H9 (cell line): Measurements from ENCODE around the gene PIGW. TPM values are rescaled to one million over a fixed set of nuclear protein-coding genes. Genes with fewer than 3 reads are reported as not detected.

ENCODE experiments used
- DNase-seq: peaks from one replicate; pipeline ENCODE4 v3.0.0-alpha.2; 2017
- H2AFZ ChIP-seq: one replicate; pipeline ENCODE4 v1.6.1; 2013; ENCODE audit warnings: mild to moderate bottlenecking, low read length, control low read depth, moderate library complexity
- H2AK5ac ChIP-seq: 2 replicates; pipeline ENCODE4 v1.6.1; 2013; ENCODE audit warnings: low read length, control low read depth, mixed read lengths; ENCODE audit not compliant: insufficient read length
- H2BK120ac ChIP-seq: one replicate; pipeline ENCODE4 v1.6.1; 2013; ENCODE audit warnings: low read depth, mild to moderate bottlenecking, low read length, control low read depth, inconsistent platforms; ENCODE audit not compliant: poor library complexity, severe bottlenecking
- H2BK12ac ChIP-seq: 2 replicates; pipeline ENCODE4 v1.6.1; 2013; ENCODE audit warnings: low read length, control low read depth, mixed read lengths, low read depth; ENCODE audit not compliant: insufficient read length
- H2BK15ac ChIP-seq: 2 replicates; pipeline ENCODE4 v1.6.1; 2013; ENCODE audit warnings: low read depth, low read length, control low read depth
- H2BK20ac ChIP-seq: one replicate; pipeline ENCODE4 v1.6.1; 2013; ENCODE audit warnings: low read depth, mild to moderate bottlenecking, low read length, control low read depth, inconsistent platforms; ENCODE audit not compliant: poor library complexity, severe bottlenecking
- H2BK5ac ChIP-seq: 2 replicates; pipeline ENCODE4 v1.6.1; 2013; ENCODE audit warnings: low read length, control low read depth, mixed read lengths; ENCODE audit not compliant: insufficient read length
- H3K14ac ChIP-seq: 2 replicates; pipeline ENCODE4 v1.6.1; 2013; ENCODE audit warnings: low read length, control low read depth; ENCODE audit not compliant: insufficient read depth
- H3K18ac ChIP-seq: 2 replicates; pipeline ENCODE4 v1.6.1; 2013; ENCODE audit warnings: low read depth, mild to moderate bottlenecking, mixed read lengths, low read length, control low read depth; ENCODE audit not compliant: insufficient read length
- H3K23ac ChIP-seq: 2 replicates; pipeline ENCODE4 v1.6.1; 2013; ENCODE audit warnings: low read length, control low read depth, mixed read lengths, low read depth; ENCODE audit not compliant: insufficient read length
- H3K23me2 ChIP-seq: 2 replicates; pipeline ENCODE4 v1.6.1; 2013; ENCODE audit warnings: low read depth, mild to moderate bottlenecking, mixed read lengths, low read length, control low read depth; ENCODE audit not compliant: insufficient read length, poor library complexity, severe bottlenecking
- H3K27ac ChIP-seq: 2 replicates; pipeline ENCODE4 v1.5.1; 2013; ENCODE audit warnings: low read length, control low read depth, mixed read lengths, low read depth; ENCODE audit not compliant: insufficient read length
- H3K27me3 ChIP-seq: 2 replicates; pipeline ENCODE4 v1.6.1; 2013; ENCODE audit warnings: low read length, control low read depth, inconsistent platforms; ENCODE audit not compliant: insufficient read depth
- H3K4ac ChIP-seq: 2 replicates; pipeline ENCODE4 v1.6.1; 2013; ENCODE audit warnings: low read depth, mild to moderate bottlenecking, control low read depth, inconsistent platforms, low read length, moderate library complexity
- H3K4me1 ChIP-seq: 2 replicates; pipeline ENCODE4 v1.6.1; 2013; ENCODE audit warnings: low read length, control low read depth, inconsistent platforms; ENCODE audit not compliant: insufficient read depth
- H3K4me2 ChIP-seq: 2 replicates; pipeline ENCODE4 v1.6.1; 2013; ENCODE audit warnings: low read length, control low read depth, mixed read lengths; ENCODE audit not compliant: insufficient read length, insufficient read depth
- H3K56ac ChIP-seq: 2 replicates; pipeline ENCODE4 v1.6.1; 2013; ENCODE audit warnings: low read depth, mild to moderate bottlenecking, mixed read lengths, low read length, control low read depth; ENCODE audit not compliant: insufficient read length
- H3K79me1 ChIP-seq: 2 replicates; pipeline ENCODE4 v1.6.1; 2013; ENCODE audit warnings: low read depth, mild to moderate bottlenecking, moderate library complexity, low read length, control low read depth, inconsistent platforms; ENCODE audit not compliant: insufficient read depth, poor library complexity, severe bottlenecking
- H3K79me2 ChIP-seq: 2 replicates; pipeline ENCODE4 v1.6.1; 2013; ENCODE audit warnings: low read length, control low read depth, inconsistent platforms; ENCODE audit not compliant: insufficient read depth
- H3K9ac ChIP-seq: 2 replicates; pipeline ENCODE4 v1.6.1; 2013; ENCODE audit warnings: low read length, control low read depth, mixed read lengths; ENCODE audit not compliant: insufficient read length; ENCODE audit errors: extremely low read depth
- H3K9me3 ChIP-seq: one replicate; pipeline ENCODE4 v1.6.1; 2013; ENCODE audit warnings: low read depth, low read length, inconsistent platforms; ENCODE audit not compliant: control insufficient read depth
- H3T11ph ChIP-seq: one replicate; pipeline ENCODE4 v1.6.1; 2013; ENCODE audit warnings: mild to moderate bottlenecking, low read length, control low read depth, inconsistent platforms
- H4K20me1 ChIP-seq: one replicate; pipeline ENCODE4 v1.6.1; 2013; ENCODE audit not compliant: control insufficient read depth, insufficient read length, insufficient read depth
- H4K5ac ChIP-seq: 2 replicates; pipeline ENCODE4 v1.6.1; 2013; ENCODE audit warnings: low read depth, mild to moderate bottlenecking, mixed read lengths, low read length, control low read depth; ENCODE audit not compliant: insufficient read length
- H4K8ac ChIP-seq: replicated peaks from 2 replicates; pipeline ENCODE4 v1.6.1; 2013; ENCODE audit warnings: low read length, control low read depth, mixed read lengths, low read depth; ENCODE audit not compliant: insufficient read length
- H4K91ac ChIP-seq: 2 replicates; pipeline ENCODE4 v1.6.1; 2013; ENCODE audit warnings: low read depth, mild to moderate bottlenecking, moderate library complexity, mixed read lengths, low read length, control low read depth; ENCODE audit not compliant: insufficient read length
- H3K27ac Mint-ChIP-seq, 3 experiments: 2 replicates in 2 of 3; 3 replicates in 1 of 3; pipeline ENCODE4 v1.8.0; 2020 to 2021; ENCODE audit warnings: mixed read lengths in 3 of 3, mild to moderate bottlenecking in 1 of 3, moderate library complexity in 1 of 3
- H3K27me3 Mint-ChIP-seq: 2 replicates; pipeline ENCODE4 v1.8.0; 2021; ENCODE audit warnings: low read depth, mild to moderate bottlenecking, moderate library complexity, mixed read lengths
- H3K36me3 Mint-ChIP-seq, 3 experiments: 2 replicates in 2 of 3; 3 replicates in 1 of 3; pipeline ENCODE4 v1.8.0; 2020 to 2021; ENCODE audit warnings: low read depth in 3 of 3, mixed read lengths in 3 of 3; ENCODE audit not compliant: insufficient read depth in 1 of 3
- H3K4me1 Mint-ChIP-seq, 2 experiments: 2 replicates each; pipeline ENCODE4 v1.8.0; 2020; ENCODE audit warnings: mixed read lengths in 2 of 2
- H3K4me3 Mint-ChIP-seq, 2 experiments: 2 replicates in 1 of 2; 3 replicates in 1 of 2; pipeline ENCODE4 v1.8.0; 2020 to 2021; ENCODE audit warnings: mild to moderate bottlenecking in 2 of 2, mixed read lengths in 2 of 2, moderate library complexity in 1 of 2
- H3K9me3 Mint-ChIP-seq, 2 experiments: 2 replicates in 1 of 2; 3 replicates in 1 of 2; pipeline ENCODE4 v1.8.0; 2020; ENCODE audit warnings: mild to moderate bottlenecking in 2 of 2, mixed read lengths in 2 of 2, moderate library complexity in 1 of 2
- CTCF ChIP-seq: fragments of 200-600 bp; sonication (generic); conservative IDR thresholded peaks from 3 replicates; pipeline ENCODE4 v1.8.0; 2021; ENCODE audit warnings: antibody characterized with exemption, mild to moderate bottlenecking
- WGBS: extraction: QIAGEN DNeasy Blood & Tissue Kit; methylation state at CpG from one replicate; pipeline ENCODE4 v1.1.7; 2013; ENCODE audit warnings: missing lambda C conversion rate, low lambda C conversion rate, mixed read lengths; ENCODE audit not compliant: insufficient read length; ENCODE audit errors: extremely low coverage; 5-methylcytosine and 5-hydroxymethylcytosine counted together
- total RNA-seq: library from RNA; stranded (reverse); gene quantifications from 2 replicates; pipeline ENCODE4 v1.2.1, GENCODE V29; 2021

The PIGW gene
- total RNA-seq, 1 experiment from 2014 or later = 26.2 TPM

GRCh38 chr17:36495076-36495578 is 39.7 kb upstream of the PIGW start:
- H3K9me3 ChIP-seq = no peaks in the 10 kb centered on the region
- H3K27ac ChIP-seq = no peak overlapping the region
- TF ChIP-seq CTCF = no peak
- peaks cover 20 to 76% (median 71%) of the 10 kb centered on the region in 3 experiments; a peak in 6 of 7 replicates for H3K36me3 Mint-ChIP-seq
- no peaks in the 10 kb centered on the region for H3K23me2 ChIP-seq
- no peak overlapping the region for H4K5ac ChIP-seq
- no peak overlapping the region for H2BK5ac ChIP-seq
- no peak overlapping the region for H2AK5ac ChIP-seq
- no CpG with 5 or more reads among the region's 3 CpGs for WGBS
- H3K18ac ChIP-seq = no peak overlapping the region
- H2BK15ac ChIP-seq = no peak overlapping the region; the same call in 1 of the 2 replicates
- H3K9ac ChIP-seq = no peak overlapping the region
- no peaks in the 10 kb centered on the region for H4K20me1 ChIP-seq
- no peak overlapping the region for H3T11ph ChIP-seq
- no peaks in the 10 kb centered on the region for H3K27me3 ChIP-seq
- no peak overlapping the region for H3K23ac ChIP-seq
- H2BK20ac ChIP-seq = no peak overlapping the region
- H3K4me2 ChIP-seq = no peak overlapping the region
- no peak overlapping the region for H4K91ac ChIP-seq
- no peak overlapping the region for H2BK12ac ChIP-seq
- H3K4ac ChIP-seq = no peak overlapping the region
- no peaks in the 10 kb centered on the region for H3K9me3 Mint-ChIP-seq
- DNase-seq = no peak
- no peaks in the 10 kb centered on the region for H3K4me1 ChIP-seq
- H3K56ac ChIP-seq = no peak overlapping the region
- H2AFZ ChIP-seq = no peak overlapping the region
- H4K8ac ChIP-seq = no peak overlapping the region
- no peaks in the 10 kb centered on the region for H3K79me1 ChIP-seq
- H3K27me3 Mint-ChIP-seq = no peaks in the 10 kb centered on the region
- no peaks in the 10 kb centered on the region for H3K4me1 Mint-ChIP-seq
- no peaks in the 10 kb centered on the region for H3K79me2 ChIP-seq
- H2BK120ac ChIP-seq = no peak overlapping the region
- H3K14ac ChIP-seq = no peak overlapping the region
- peak overlapping the region in 2 of 3 experiments; percentile 4 to 33; a peak in 3 of 7 replicates for H3K27ac Mint-ChIP-seq
- no peak overlapping the region for H3K4me3 Mint-ChIP-seq
